B cell (primary cell): ENCODE measurements around the gene PRKN. TPM values are rescaled to one million over a fixed set of nuclear protein-coding genes. Genes with fewer than 3 reads are reported as not detected.

Experiments used
- ATAC-seq: fragments of 200-7000 bp; cut with Tn5 transposase; one replicate; pipeline ENCODE4 v1.10.0; 2021; ENCODE audit warnings: low read depth, mild to moderate bottlenecking, moderate number of reproducible peaks, moderate library complexity
- CTCF ChIA-PET: fragments of 350-600 bp; sonication (Branson Sonifier 250); formaldehyde crosslinking; loops from one replicate; lab custom pipeline; 2021; ENCODE audit warnings: antibody characterized with exemption, inconsistent platforms; lab: Charles Lee
- POLR2A ChIA-PET: fragments of 350-600 bp; sonication (Branson Sonifier 250); formaldehyde crosslinking; loops from one replicate; lab custom pipeline; 2021; ENCODE audit warnings: antibody characterized with exemption; lab: Charles Lee
- DNase-seq: peaks from one replicate; pipeline ENCODE4 v3.0.0; 2013
- H2AFZ ChIP-seq: 2 replicates; pipeline ENCODE4 v1.6.1; 2012; ENCODE audit warnings: mild to moderate bottlenecking, low read depth, low read length; ENCODE audit not compliant: insufficient read depth, poor library complexity, severe bottlenecking
- H3K27ac ChIP-seq, 2 donors: 1 replicate in 1 of 2; 2 replicates in 1 of 2; pipeline ENCODE4 v1.5.1; 2012 to 2013; ENCODE audit warnings: low read length in 2 of 2, mild to moderate bottlenecking in 2 of 2, moderate library complexity in 1 of 2
- H3K27me3 ChIP-seq, 4 experiments: fragments of 200-600 bp in 1 of 4; sonication (generic) in 1 of 4; replicated peaks in 1 of 4; 1 replicate in 2 of 4; 2 replicates in 2 of 4; pipeline versions ENCODE4 v1.6.1 to v1.7.0; 2013 to 2016; ENCODE audit warnings: low read length in 3 of 4, mild to moderate bottlenecking in 2 of 4, mixed read lengths in 1 of 4, moderate library complexity in 1 of 4; ENCODE audit not compliant: insufficient read depth in 4 of 4, control insufficient read depth in 3 of 4; ENCODE audit errors: control extremely low read depth in 1 of 4
- H3K36me3 ChIP-seq, 2 experiments: replicated peaks in 1 of 2; 1 replicate in 1 of 2; 2 replicates in 1 of 2; pipeline versions ENCODE4 v1.6.1 to v1.7.1; 2013; ENCODE audit warnings: low read length in 1 of 2; ENCODE audit not compliant: insufficient read depth in 2 of 2, control insufficient read depth in 1 of 2; ENCODE audit errors: control extremely low read depth in 1 of 2, extremely low read depth in 1 of 2
- H3K4me1 ChIP-seq, 2 donors: fragments of 200-600 bp in 1 of 2; sonication (generic) in 1 of 2; 1 replicate in 1 of 2; 2 replicates in 1 of 2; pipeline versions ENCODE4 v1.5.1 to v1.6.1; 2013 to 2017; ENCODE audit warnings: low read length in 2 of 2; ENCODE audit not compliant: control insufficient read depth in 2 of 2, insufficient read depth in 2 of 2
- H3K4me2 ChIP-seq: replicated peaks from 2 replicates; pipeline ENCODE3; 2012; ENCODE audit warnings: mild to moderate bottlenecking, low read depth, low read length; ENCODE audit not compliant: poor library complexity, severe bottlenecking
- H3K4me3 ChIP-seq, 5 experiments: fragments of 200-600 bp in 1 of 5; sonication (generic) in 1 of 5; 1 replicate in 3 of 5; 2 replicates in 2 of 5; pipeline versions ENCODE4 v1.5.1 to v1.7.0; 2011 to 2016; ENCODE audit warnings: low read length in 4 of 5, mild to moderate bottlenecking in 4 of 5, low read depth in 2 of 5, control low read depth in 1 of 5, moderate library complexity in 1 of 5; ENCODE audit not compliant: insufficient read depth in 1 of 5; ENCODE audit errors: control extremely low read depth in 1 of 5, extremely low read depth in 1 of 5
- H3K79me2 ChIP-seq: fragments of 200-600 bp; sonication (generic); one replicate; pipeline ENCODE4 v1.6.0; 2016; ENCODE audit warnings: low read length; ENCODE audit not compliant: control insufficient read depth, insufficient read depth
- H3K9ac ChIP-seq: fragments of 200-600 bp; sonication (generic); 2 replicates; pipeline ENCODE4 v1.6.1; 2017; ENCODE audit warnings: mild to moderate bottlenecking, low read length, moderate library complexity
- H3K9me3 ChIP-seq, 3 donors: one replicate each; pipeline versions ENCODE4 v1.6.1 to v1.7.1; 2013; ENCODE audit warnings: low read length in 2 of 3; ENCODE audit not compliant: control insufficient read depth in 2 of 3, insufficient read depth in 1 of 3; ENCODE audit errors: control extremely low read depth in 1 of 3
- H4K20me1 ChIP-seq: 2 replicates; pipeline ENCODE4 v1.6.0; 2012; ENCODE audit warnings: mild to moderate bottlenecking, low read length; ENCODE audit not compliant: insufficient read depth, control insufficient read depth, poor library complexity, severe bottlenecking
- H3K27ac Mint-ChIP-seq: one replicate; pipeline ENCODE4 v1.8.0; 2021; ENCODE audit warnings: mixed read lengths
- H3K27me3 Mint-ChIP-seq: one replicate; pipeline ENCODE4 v1.8.0; 2021; ENCODE audit warnings: mixed read lengths
- H3K4me1 Mint-ChIP-seq: one replicate; pipeline ENCODE4 v1.8.0; 2021; ENCODE audit warnings: mixed read lengths
- H3K4me3 Mint-ChIP-seq: one replicate; pipeline ENCODE4 v1.8.0; 2021; ENCODE audit warnings: mixed read lengths
- H3K9me3 Mint-ChIP-seq: one replicate; pipeline ENCODE4 v1.8.0; 2022; ENCODE audit warnings: mixed read lengths; ENCODE audit not compliant: insufficient read depth
- CTCF ChIP-seq: fragments of 200-600 bp; IDR thresholded peaks from one replicate; pipeline ENCODE4 v1.8.0; 2022; ENCODE audit warnings: antibody characterized with exemption, mild to moderate bottlenecking
- EZH2 ChIP-seq: IDR thresholded peaks from 2 replicates; pipeline ENCODE4 v1.6.1; 2012; ENCODE audit warnings: borderline replicate concordance, low read depth, mild to moderate bottlenecking, moderate library complexity, low read length; ENCODE audit not compliant: insufficient read depth, poor library complexity, severe bottlenecking
- WGBS: methylation state at CpG from one replicate; pipeline ENCODE4 v1.1.5; 2013; ENCODE audit warnings: missing lambda C conversion rate; ENCODE audit not compliant: insufficient coverage; 5-methylcytosine and 5-hydroxymethylcytosine counted together
- intact Hi-C: fragments of 100-400 bp; cut with micrococcal nuclease; formaldehyde crosslinking; loops from one replicate; pipeline ENCODE4 v1.10.0; 2022
- polyA plus RNA-seq: library from polyadenylated mRNA; depleted of rRNA; stranded (reverse); fragments of >200 nt; gene quantifications from 2 replicates; pipeline ENCODE4 v1.2.3, GENCODE V29; 2012
- total RNA-seq, 2 donors: library from RNA; stranded (reverse); fragments of 120-200 nt in 1 of 2; gene quantifications; 1 replicate in 1 of 2; 2 replicates in 1 of 2; pipeline versions ENCODE4 v1.2.3 to v1.2.4, GENCODE V29; 2013 to 2022

PRKN gene
- total and polyA plus RNA-seq, 2 donors (not counting 1 experiment from before 2014, with no cell fraction given): 1.6 to 6.2 TPM

DNA sequence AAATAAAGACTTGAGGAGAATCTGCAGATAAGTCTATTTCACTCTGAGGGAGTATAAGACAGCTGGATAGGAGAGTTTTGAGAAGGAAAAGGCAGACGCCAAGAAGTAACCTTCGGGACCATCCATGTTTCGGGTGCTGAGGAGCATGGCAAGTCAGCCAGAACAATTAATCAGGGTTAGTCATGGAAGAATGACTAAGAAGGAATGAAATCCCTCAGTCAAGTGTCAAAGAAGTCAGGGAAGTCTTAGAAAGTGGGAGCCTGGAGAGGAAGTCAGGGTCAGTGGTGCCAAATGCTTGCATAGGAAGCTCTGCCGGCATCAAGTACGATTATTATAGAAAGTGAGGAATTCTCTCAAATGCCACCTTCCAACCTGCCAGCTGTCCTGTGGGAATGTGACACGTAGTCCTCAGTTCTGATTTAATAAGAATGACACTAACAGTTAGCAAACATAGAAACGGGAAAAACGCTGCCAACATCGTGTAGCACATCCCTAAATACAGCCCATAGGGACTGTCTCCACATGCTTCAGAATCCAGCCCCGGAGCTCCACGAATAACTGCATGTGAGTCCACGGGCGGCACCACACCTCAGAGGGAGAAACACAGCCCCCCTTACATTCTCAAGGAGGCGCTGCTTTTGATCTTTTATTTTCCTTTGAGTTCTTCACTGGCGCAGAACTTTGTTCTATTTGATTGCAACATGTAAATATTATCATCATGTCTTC lies 602.7 kb downstream of the PRKN start:
- Histone ChIP-seq H3K9ac (no peak overlapping the region), H3K27ac (no peak overlapping the region), H2AFZ (no peak overlapping the region), H3K4me1 (no peaks in the 10 kb centered on the region), H4K20me1 (no peaks in the 10 kb centered on the region), H3K27me3 (no peaks in the 10 kb centered on the region), H3K36me3 (no peaks in the 10 kb centered on the region), H3K4me3 (no peak overlapping the region), H3K9me3 (no peaks in the 10 kb centered on the region), H3K4me2 (no peak overlapping the region), H3K79me2 (no peaks in the 10 kb centered on the region)
- peaks cover 5% of the 10 kb centered on the region for H3K9me3 Mint-ChIP-seq
- H3K27ac Mint-ChIP-seq: no peak overlapping the region
- DNase-seq (no peak), ATAC-seq (no peak)
- ChIA-PET POLR2A (no interaction called here), CTCF (no interaction called here)
- WGBS: 99% methylated on average over 8 of the region's 15 CpGs
- no peaks in the 10 kb centered on the region for H3K4me1 Mint-ChIP-seq
- TF ChIP-seq EZH2: no peak
- no peak for TF ChIP-seq CTCF
- intact Hi-C loops: no loop called here
- no peaks in the 10 kb centered on the region for H3K27me3 Mint-ChIP-seq
- H3K4me3 Mint-ChIP-seq: no peak overlapping the region

- Histone ChIP-seq H3K36me3 (no peaks in the 10 kb centered on the region), H3K4me3 (no peak overlapping the region), H3K9ac (no peak overlapping the region), H2AFZ (no peak overlapping the region), H3K79me2 (no peaks in the 10 kb centered on the region), H4K20me1 (no peaks in the 10 kb centered on the region), H3K27me3 (no peaks in the 10 kb centered on the region), H3K9me3 (no peaks in the 10 kb centered on the region), H3K4me2 (no peak overlapping the region), H3K27ac (no peak overlapping the region), H3K4me1 (no peaks in the 10 kb centered on the region)
- 71% methylated on average over 1 of the region's 3 CpGs for WGBS
- no peaks in the 10 kb centered on the region for H3K4me1 Mint-ChIP-seq
- H3K27me3 Mint-ChIP-seq: no peaks in the 10 kb centered on the region
- H3K4me3 Mint-ChIP-seq: no peak overlapping the region
- H3K9me3 Mint-ChIP-seq: peaks cover 5% of the 10 kb centered on the region
- H3K27ac Mint-ChIP-seq: no peak overlapping the region
- DNase-seq: no peak
- intact Hi-C loops: no loop called here
- no peak for ATAC-seq
- CTCF ChIA-PET: no interaction called here
- no peak for TF ChIP-seq EZH2
- TF ChIP-seq CTCF: no peak
- POLR2A ChIA-PET: no interaction called here
Measured at GRCh38 chr6:162123797-162124196, 603.8 kb downstream of the PRKN start.
